Myocyte (in vitro differentiated cells): Measurements from ENCODE around the gene NCKAP5. TPM values are rescaled to one million over a fixed set of nuclear protein-coding genes. Genes with fewer than 3 reads are reported as not detected.
A peak's percentile ranks its signal among the peaks of the same experiment; 100 is the strongest.

Experiments used
- DNase-seq: peaks from one replicate; pipeline ENCODE4 v3.0.0-alpha.2; 2012; ENCODE audit warnings: low read depth
- total RNA-seq: library from RNA; depleted of rRNA; stranded (reverse); fragments of >200 nt; gene quantifications from 2 replicates; pipeline ENCODE4 v1.2.3, GENCODE V29; 2014

NCKAP5 gene
- total RNA-seq, 1 donor from 2014 or later, result 0.53 TPM

DNA sequence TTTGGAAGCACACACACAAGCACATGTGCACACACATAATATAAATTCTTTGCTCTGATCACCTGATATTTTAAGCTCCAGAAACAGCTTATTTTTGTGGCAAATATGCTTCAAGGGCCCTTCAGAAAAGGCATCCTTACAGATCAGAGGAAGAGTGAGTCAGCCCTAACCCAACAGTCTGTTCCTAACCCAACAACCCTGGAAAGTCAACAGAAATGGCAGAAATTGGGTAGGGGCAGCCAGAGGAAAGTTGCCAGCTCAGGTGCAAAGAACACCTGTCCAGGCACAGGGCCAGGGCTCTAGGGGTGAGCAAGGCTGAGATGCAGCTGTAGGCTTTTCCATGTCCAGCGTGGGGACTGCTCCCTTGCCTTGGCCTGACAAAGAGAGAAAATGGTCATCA, 6.4 kb upstream of the NCKAP5 start:
- DNase-seq, result no peak

DNA sequence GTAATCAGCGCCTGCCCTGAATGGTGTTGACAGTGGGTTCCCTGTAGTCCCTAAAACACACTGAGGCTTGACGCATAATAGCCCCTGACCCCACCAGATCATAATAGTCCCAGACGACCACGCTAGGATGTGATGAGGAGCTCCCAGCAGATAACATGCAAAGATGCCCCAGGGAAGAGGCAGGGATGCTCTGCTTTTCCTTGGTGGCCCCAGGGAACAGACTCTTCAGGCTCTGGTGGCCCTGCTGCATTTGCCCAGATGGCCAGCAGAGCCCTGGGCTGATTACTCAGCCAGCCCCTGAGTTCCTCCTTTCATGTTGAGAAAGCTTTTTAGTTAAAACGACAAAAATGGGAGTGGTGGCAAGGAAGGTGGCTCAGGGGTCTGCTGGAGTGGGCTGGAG, 5.9 kb upstream of the NCKAP5 start:
- no peak for DNase-seq

DNA sequence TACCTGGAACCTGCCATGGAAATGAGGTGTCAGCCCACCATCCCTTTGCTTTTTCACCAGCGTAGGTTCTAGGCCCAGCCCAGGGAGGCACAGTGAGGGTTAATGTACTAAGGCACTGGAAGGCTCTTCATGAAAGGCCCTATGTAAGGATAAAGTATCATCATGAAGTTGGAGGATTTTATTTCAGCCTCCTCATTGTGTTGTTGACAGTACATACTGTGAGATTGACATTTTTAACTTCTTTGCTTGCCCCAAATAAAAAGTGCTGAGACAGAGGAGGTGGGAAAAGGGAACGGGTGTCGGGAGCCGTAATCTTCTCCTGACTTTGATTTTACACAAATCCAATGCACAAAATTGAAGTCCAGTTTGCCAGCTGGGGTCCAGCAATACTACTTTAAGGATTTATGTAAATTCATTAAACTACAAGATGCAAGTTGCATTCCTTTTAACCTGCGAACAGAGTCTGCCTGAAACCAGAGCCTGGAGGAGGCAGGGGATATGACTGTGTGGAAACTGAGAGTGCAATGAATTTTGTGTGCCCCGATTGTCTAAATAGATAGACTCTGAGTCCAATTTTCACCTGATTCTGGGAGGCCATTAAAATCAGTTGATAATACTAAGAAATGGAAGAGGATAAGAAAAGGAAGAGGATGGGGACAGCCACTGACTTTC, 5.4 kb upstream of the NCKAP5 start:
- no peak for DNase-seq

DNA sequence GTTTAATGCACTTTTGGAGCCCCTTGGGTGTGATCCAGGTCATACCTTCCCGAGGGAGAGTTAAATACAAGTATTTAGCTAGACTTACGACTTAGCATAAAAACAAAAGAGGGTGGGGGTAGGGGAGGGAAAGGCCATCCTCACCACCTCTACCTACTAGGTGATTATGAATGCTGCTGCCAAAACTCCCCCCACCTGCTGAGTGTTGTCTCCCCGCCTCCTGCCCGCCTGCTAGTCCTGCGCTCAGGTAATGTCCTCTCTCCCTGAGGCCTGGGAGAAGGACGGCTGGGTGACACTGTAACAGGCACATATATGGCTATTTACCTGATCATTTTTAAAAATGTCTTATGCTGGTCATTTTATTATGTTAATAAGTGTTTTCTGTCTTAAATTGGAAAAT, 3.0 kb upstream of the NCKAP5 start:
- no peak for DNase-seq

DNA sequence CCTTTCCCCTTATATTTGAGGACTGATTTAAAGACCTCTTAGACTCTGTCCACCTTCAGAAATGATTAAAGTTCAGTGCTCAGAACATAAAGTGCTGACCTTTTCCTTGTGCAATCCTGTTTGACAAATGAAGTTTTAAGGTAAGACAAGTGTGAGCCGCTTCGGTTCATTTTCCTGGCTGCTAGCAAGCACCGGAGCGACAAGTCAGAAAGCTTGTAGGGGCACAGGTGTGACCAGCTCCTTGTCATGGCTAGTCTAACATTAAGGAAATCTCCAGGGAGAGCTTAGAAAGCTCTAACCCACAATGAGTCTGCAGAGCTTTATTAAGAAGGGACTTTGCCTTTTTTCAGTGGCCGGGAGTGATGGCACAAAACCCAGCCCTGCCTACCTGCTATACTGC, 2.3 kb upstream of the NCKAP5 start:
- no peak for DNase-seq

DNA sequence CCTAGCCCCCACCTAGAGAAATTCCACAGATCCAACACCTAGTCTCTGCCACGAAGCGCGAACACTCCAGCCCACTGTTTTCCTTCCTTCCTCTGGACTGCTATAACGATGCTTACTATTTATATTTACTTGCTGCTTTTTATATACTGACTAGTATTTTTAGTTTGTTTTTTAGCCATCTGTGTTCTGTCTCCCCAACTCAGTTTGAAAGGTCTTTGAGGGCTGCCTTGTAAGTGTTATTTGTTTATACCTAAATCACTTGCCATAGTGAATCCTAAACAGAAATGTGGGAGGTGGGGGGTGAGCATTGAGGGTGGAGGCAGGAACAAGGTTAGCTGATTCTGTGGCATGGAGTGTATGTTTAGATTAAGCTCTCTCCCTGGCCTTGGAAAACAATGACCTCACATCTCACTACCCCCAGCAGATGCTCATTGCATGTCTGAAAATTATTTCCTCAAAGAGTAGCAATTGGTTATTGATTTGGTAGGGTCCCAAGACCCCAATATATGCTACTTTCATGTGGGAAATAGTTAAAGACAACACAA, 1.1 kb upstream of the NCKAP5 start:
- DNase-seq, result no peak

DNA sequence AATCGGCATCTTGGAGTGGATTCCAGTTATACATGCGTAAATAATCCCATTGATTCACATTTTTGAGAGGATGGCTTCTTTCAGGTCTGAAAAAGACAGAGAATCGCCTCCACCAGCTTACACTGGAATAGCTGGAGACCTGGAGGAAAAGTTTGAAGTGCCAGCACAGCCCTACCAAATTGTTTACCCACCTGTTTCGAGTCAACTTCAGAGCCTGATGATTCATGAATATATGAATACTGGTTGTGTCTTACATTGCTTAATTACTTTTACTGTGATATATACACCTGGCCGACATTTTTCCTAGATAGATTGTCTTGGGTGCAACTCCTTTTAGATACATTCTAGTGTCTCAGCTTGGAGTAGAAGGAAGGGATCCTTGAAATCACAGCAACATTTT, 335 bp upstream of the NCKAP5 start:
- DNase-seq, result no peak

DNA sequence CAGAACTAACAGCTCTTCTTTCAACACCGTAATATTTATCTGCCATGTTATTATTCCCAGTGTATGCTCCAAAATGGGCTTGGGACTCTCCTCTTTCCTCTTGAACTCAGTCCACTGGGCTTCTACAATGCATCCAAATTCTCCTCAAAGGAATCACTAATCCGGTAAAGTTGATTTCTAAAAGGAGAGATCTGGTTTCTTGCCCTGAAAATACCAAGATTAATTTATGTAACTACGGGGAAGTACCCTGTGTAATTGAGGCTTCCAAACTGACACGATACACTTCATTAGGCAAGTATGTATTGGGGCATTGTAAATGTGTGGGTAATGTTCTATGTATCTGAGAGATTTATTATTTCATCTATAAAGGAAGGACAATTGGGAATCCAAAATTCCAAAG, 5.7 kb downstream of the NCKAP5 start:
- no peak for DNase-seq

DNA sequence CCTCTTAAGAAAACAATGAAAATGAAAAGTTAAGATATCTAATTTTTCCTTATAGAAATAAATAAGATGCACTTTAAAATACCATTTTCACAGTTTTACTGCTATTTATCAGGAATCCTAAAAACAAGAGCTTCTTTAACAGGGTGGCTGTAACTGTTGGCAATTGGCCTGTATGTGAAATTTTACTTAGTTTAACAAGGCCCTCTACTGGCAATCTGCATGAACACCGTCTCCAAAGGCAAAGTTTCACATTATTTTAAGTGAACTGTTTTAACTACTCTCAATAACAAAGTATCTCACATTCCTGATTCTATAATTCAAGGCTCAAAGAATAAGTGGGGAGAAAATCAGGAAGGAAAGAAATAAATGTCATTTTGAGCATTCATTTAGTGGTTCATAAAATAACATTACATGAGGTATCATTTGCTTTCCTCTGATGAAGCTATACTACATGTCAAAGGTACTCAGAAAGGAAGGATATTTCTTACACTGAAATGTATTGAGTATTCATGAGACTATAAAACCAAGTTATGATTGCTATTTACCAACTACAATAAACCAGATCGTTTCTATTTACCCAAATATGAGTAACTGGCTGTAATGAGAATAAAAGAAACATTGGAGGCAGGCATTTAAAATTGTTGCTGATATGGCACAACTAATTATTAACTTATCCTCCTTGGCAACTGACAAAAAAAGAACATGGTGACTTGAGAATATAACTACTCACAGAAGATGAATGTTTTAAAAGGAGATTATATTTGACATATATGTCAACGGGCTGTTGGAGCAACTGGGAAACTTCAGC, 7.0 kb downstream of the NCKAP5 start:
- peak; percentile 59 for DNase-seq

DNA sequence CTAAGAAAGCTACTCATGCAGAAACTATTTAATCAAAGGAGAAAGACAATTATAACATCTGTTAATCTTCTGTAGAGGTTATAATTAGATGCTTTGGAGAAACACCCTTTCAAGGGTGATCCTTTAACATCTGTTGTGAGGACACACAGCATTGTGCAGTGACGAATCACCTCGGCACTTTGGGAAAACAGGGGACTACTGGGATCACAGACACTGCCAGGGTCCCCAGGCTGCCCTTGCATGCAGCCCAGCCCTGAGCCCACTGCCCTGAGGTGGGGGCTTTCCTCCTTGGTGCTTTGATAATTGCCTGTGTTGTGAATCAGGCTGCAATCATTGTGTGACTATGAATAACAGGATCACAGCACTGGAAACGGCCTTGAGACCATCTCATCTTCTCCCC, 10.6 kb downstream of the NCKAP5 start:
- DNase-seq, result peak; percentile 29

DNA sequence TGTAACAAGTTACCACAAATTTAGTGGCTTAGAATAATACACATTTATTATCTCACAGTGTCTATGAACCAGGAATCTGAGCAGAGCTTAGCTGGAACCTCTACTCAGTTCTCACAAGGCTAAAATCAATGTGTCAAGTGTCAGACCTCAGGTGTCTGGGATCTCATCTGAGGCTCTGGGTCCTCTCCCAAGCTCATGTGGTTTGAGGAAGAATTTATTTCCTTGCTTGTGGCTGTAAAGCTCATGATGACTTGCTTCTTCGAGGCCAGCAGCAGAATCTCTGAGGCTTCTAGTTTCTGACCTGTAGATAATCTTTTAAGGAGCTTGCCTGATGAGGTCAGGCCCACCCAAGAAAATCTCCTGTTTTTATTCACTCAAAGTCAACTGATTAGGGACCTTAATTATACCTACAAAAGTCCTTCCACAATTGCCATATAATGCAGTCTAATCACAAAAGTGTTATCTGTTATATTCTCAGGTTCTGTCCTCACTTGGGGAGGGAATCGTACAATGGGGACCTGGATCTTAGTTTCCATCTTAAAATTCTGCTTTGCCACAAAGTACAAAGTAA, 14.3 kb downstream of the NCKAP5 start:
- DNase-seq, result no peak

DNA sequence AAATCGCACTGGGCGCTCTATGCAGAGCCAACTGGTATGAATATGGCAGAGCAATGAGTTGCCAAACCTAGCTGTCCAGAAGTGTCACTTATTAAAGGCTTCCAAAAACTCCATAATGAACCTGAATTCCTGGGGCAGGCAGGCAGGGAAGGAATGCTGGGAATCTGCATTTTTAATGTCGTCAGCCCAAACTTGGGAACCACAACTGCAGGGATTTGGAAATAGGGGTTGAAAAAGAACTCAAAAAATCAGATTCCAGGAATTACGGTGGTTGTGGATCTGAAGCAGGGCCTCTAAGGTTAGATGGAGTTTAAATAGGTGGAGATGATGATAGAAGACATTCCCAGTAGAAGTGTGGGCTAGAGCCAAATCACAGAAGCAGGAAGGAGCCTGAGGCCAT, 15.0 kb downstream of the NCKAP5 start:
- DNase-seq, result no peak

DNA sequence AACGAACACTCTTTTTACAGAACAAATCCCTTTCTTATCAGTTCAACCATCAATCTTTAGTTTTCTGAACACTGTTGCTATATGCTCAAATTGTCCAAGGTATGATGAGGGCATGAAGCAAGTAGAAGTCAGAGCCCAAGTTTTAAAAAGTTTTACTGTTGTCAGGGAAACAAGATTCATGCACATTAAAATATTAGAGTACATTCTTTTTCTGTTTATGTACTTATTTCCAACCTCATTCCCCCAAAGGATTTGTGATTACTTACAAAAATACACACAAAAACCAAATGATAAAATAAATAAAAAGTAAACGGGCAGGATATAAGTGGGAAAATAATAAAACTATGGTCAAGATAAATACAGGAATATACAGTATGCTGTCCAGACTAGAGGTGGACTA, 15.4 kb downstream of the NCKAP5 start:
- no peak for DNase-seq

DNA sequence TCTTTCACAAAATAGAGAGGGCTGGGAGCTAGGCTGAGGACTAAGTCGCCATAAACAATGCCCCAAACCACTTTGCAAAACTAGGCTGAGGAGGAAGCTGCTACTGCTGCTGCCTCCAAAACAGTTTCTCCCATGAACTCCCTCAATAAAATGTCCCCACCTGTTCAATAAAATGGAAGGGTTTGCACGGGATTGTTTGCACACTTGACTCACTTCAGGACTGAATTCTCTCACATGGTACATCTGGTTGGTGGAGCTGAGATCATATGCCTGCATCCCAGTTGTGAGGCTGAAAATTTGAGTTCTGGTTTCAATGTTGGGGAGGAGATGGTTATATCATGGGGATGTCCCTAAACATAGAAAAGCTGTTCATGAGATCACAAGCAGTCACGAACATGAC, 26.5 kb downstream of the NCKAP5 start:
- no peak for DNase-seq

DNA sequence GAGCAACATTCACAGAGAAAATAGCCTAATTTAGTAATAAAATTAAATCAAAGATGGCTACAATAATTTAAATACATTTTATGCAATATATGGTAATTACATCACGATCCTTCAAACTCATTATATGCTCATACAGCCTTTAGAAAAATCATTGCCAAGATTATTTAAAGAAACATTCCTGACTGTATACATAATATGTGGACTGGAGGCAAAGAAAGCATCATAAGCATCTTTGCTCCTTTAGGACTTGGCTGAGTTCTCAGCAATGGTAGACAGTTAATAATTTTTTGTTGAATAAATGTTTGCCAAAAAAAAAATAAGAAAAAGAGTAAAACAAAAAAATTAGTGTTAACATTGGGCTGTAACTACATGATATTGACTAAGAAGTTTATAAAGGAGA, 26.9 kb downstream of the NCKAP5 start:
- no peak for DNase-seq

DNA sequence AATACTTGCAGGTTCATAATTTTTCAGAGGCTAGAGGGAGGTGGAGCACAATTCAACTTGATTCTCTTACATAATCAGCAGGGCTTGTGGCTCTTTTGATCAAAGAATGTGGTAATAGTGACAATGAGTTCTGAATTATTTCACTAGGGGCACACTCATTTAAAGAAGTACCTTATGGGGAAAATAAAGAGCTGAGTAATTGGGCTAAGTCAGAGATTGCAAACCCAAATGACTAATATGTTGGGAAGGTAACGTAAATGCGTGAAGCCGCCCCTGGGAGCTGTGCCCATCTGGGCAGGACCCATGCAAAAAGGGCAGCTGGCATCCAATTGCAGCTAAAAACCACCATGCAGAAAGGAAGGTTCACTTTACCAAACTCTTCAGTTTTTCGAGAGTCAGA, 35.3 kb downstream of the NCKAP5 start:
- DNase-seq, result peak; percentile 18

DNA sequence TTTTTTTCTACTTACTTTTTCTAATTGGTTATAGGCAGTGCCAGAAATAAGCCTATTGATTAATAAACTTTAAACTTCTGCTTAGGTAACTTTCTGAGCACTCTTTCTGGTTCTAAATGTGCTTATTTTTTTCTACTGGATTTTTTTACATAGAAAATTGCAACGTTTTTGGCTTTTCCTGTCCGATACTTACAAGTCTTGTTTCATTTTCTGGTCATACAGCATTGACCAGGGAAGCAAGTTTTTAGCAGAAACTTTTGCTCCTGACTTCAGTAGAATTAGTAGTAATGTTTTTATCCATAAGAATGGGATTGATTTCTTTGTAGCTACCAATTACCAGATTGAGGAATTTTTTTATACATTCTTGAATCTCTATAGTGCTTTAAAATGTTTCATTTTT, 36.9 kb downstream of the NCKAP5 start:
- no peak for DNase-seq

DNA sequence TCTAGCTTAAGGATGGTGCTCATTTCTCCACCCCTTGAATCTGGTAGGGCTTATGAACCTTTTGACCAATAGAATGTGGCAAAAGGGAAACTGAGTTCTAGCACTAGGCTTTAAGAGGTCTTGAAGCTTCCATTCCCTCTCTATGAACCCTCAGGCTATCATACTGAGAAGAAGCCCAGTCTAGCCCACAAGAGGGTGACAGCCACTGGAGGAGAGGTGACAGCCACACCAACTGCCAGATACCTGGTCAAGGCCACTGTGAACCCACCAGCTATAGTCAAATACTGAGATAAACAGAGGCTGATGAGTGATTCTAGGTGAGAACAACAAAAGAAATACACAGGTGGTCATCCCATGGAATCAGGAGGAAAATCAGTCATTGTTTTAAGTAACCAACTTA, 37.6 kb downstream of the NCKAP5 start:
- no peak for DNase-seq

DNA sequence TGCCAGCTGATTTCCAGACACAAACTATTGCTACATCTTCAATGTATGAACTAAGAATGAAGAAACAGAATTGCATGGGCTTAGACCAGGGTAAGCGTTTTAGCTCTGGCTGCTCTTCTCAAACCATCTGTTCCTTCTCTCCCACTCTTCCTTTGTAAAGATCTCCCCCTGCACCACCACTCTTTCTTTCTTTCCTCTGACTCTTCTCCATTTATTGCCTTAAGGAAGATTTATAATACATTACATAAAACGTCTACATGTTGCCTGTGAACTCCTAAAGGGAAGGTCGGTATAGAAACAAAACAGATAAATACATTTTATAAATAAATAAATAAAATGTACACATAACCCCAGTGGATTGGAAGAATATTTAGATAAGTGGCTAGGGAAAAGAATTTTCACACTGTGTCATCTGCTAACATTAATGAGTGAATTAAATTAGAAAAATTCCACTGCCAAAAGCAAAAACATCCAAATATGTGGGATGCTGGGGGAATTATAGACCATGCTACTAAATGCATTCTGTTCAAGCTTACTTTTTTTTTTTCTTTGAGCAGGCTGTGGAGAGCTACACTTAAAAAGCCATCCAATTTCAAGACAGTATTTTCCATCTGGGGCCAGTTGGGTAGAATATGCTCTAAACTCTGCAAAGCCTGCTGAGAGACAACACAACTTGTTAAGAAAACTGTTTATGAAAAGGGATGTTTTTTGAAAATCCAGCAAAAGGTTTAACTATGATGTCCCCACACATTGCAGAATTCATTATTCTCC, 41.5 kb downstream of the NCKAP5 start:
- DNase-seq, result no peak

DNA sequence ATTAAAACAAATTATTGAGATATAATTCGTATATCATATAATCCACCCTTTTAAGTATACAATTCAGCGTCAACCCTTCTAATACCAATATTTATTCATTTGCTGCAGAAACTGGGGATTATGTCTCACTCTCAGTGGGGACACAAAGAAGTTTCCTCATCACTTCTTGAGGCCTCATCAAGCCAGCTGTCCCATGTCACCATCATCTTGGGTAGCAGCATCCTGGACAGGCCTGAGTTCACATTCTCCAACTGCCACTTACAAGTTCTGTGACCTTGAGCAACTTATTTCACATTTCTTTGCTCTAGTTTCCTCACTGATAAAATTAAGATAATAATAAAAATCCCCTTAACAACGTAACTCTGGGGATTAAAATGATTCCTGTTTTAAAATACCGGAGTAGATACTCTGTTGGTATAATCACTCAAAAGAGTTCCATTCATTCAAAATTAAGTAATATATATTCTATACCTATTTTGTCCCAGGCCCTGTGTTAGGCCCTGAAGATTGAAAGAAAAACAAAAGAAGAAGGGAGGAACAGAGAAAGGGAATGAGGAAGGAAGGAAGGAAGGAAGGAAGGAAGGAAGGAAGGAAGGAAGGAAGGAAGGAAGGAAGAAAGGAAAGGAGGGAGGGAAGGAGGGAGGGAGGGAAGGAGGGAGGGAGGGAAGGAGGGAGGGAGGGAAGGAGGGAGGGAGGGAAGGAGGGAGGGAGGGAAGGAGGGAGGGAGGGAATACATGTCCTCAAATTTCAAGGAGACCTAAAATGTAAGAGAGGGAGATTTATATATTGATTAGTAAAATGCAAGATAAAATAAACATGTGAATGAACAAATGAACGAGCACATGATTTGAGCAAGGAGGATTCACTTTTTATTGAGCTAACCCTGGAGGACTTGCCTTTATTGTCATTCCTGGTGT, 42.4 kb downstream of the NCKAP5 start:
- DNase-seq, result no peak

DNA sequence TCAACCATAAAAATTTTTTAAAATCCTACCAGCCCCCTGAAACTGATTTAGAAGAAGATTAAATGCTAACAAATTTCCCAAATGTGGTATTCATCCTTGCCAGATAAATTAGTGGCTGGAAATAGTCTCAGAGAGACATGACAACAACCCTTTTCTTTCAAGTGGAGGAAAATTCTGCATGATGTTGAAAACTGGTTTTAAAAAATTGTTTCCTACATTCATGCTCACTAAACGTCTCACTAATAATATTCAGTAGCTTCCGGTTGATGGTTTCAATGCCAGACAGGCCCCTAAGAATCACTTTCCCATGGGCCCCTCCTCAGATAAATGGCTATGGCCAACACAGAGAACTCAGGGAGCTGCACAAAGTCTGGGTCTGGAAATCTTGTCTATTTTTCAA, 43.2 kb downstream of the NCKAP5 start:
- no peak for DNase-seq
